ENCODE measurements around the gene COG5. TPM values are rescaled to one million over a fixed set of nuclear protein-coding genes. Genes with fewer than 3 reads are reported as not detected.

Gene COG5
- total and polyA plus RNA-seq, 2 of the 8 experiments (the other 6 are each of a cell fraction or from before 2014, with no cell fraction given) = 10.5 to 28.1 TPM

GRCh38 chr7:107224374-107225223 lies 339.1 kb downstream of the COG5 start:
- no peaks in the 10 kb centered on the region for H4K20me1 ChIP-seq (replicated peaks in 1 of 2; ENCODE audit: control insufficient read depth in 1 of 2, insufficient read depth in 2 of 2, low read length in 2 of 2)
- no peaks in the 10 kb centered on the region for H3K27me3 ChIP-seq (replicated peaks in 1 of 4; ENCODE audit: control insufficient read depth in 3 of 4, extremely low read depth in 1 of 4, insufficient read depth in 3 of 4, low read length in 3 of 4)
- no peak overlapping the region for H4K5ac ChIP-seq (ENCODE audit: insufficient read length, low read depth, low read length)
- CTCF ChIA-PET (ENCODE audit: partially characterized antibody) = no interaction called here
- H3K79me1 ChIP-seq (ENCODE audit: low read depth, low read length) = no peaks in the 10 kb centered on the region
- H2BK20ac ChIP-seq (ENCODE audit: low read length) = no peak overlapping the region
- no peak overlapping the region for H3K27ac ChIP-seq (ENCODE audit: low read depth, low read length)
- H2AFZ ChIP-seq (ENCODE audit: low read length) = no peak overlapping the region
- H3K14ac ChIP-seq (ENCODE audit: insufficient read length) = no peak overlapping the region
- no peaks in the 10 kb centered on the region for H3K23me2 ChIP-seq (ENCODE audit: low read depth, low read length)
- DNase-seq (ENCODE audit: low read depth in 1 of 2, low spot score in 2 of 2) (no peak), FAIRE-seq (no peak)
- 95% methylated on average over 5 of the region's 5 CpGs; no CpG with 5 or more reads in 1 of the 2 experiments for WGBS, 2 experiments (ENCODE audit: extremely low coverage in 1 of 2, insufficient coverage in 1 of 2, insufficient read length in 1 of 2, insufficient replicate concordance in 2 of 2, low coverage in 1 of 2, low lambda C conversion rate in 2 of 2, missing lambda C conversion rate in 1 of 2)
- POLR2A ChIA-PET (ENCODE audit: partially characterized antibody) = no interaction called here
- no peak overlapping the region for H3K56ac ChIP-seq (replicated peaks; ENCODE audit: insufficient read length, low read depth, low read length)
- no peaks in the 10 kb centered on the region; a peak in 1 of 8 replicates for H3K36me3 ChIP-seq (ENCODE audit: control insufficient read depth in 2 of 4, insufficient read depth in 4 of 4, low read length in 3 of 4)
- no peak overlapping the region for H2BK5ac ChIP-seq (ENCODE audit: low read depth, low read length)
- no peaks in the 10 kb centered on the region for H3K9me3 ChIP-seq (ENCODE audit: insufficient read depth in 2 of 2, low read depth in 1 of 2, low read length in 1 of 2)
- no peak overlapping the region for H3K4me3 ChIP-seq (ENCODE audit: extremely low read depth in 1 of 4, insufficient read depth in 2 of 4, low read depth in 3 of 4, low read length in 4 of 4)
- no peak overlapping the region for H2BK15ac ChIP-seq (ENCODE audit: low read length)
- H3K4ac ChIP-seq (replicated peaks; ENCODE audit: insufficient read length, low read depth, low read length) = no peak overlapping the region
- H3K4me1 ChIP-seq (replicated peaks in 1 of 4; ENCODE audit: control insufficient read depth in 3 of 4, insufficient read depth in 4 of 4, low read length in 3 of 4) = no peaks in the 10 kb centered on the region
- no peak overlapping the region for H2BK12ac ChIP-seq (ENCODE audit: low read depth, low read length)
- no peak overlapping the region for H4K8ac ChIP-seq (ENCODE audit: extremely low read depth, insufficient read depth, low read length)
- H3K79me2 ChIP-seq (ENCODE audit: control insufficient read depth in 1 of 2, insufficient read depth in 2 of 2, low read length in 2 of 2) = no peaks in the 10 kb centered on the region
- H3K23ac ChIP-seq (ENCODE audit: insufficient read length) = no peak overlapping the region
- H3K18ac ChIP-seq (ENCODE audit: extremely low read depth, low read length) = no peak overlapping the region
- H3K4me2 ChIP-seq (ENCODE audit: insufficient read depth in 1 of 2, low read depth in 2 of 2, low read length in 2 of 2) = no peak overlapping the region
- no peak overlapping the region for H3K9ac ChIP-seq (replicated peaks in 1 of 4; ENCODE audit: extremely low read depth in 1 of 4, low read depth in 3 of 4, low read length in 3 of 4)
- no peak overlapping the region for H2AK5ac ChIP-seq (ENCODE audit: low read depth, low read length)
- no peak overlapping the region for H2BK120ac ChIP-seq (replicated peaks; ENCODE audit: low read depth, low read length)
- no peak overlapping the region for H4K91ac ChIP-seq (replicated peaks; ENCODE audit: insufficient read length, low read length)
- TF ChIP-seq TAF7 (optimal IDR thresholded peaks at IDR 0.05; ENCODE audit: borderline replicate concordance, low read depth, low read length) (no peak), BCL11A (IDR thresholded peaks at IDR 0.05; ENCODE audit: low read depth in 2 of 2, low read length in 2 of 2) (no peak), RNF2 (IDR thresholded peaks at IDR 0.05; ENCODE audit: borderline replicate concordance, low read depth, low read length, missing control alignments, poor library complexity, severe bottlenecking) (no peak), SIRT6 (IDR thresholded peaks at IDR 0.05; ENCODE audit: low read length) (no peak)
